PFSK-1 (cell line): Measurements from ENCODE around the gene RHEB.

Experiments used
- POLR2AphosphoS5 ChIP-seq: IDR thresholded peaks from 2 replicates; pipeline ENCODE4 v1.6.1; 2012; ENCODE audit warnings: low read depth, mild to moderate bottlenecking, control low read depth, low read length, moderate library complexity
- SIN3A ChIP-seq: IDR thresholded peaks from 2 replicates; pipeline ENCODE4 v1.6.1; 2012; ENCODE audit warnings: mild to moderate bottlenecking, low read length, moderate library complexity, borderline replicate concordance; ENCODE audit not compliant: insufficient read depth
- TF ChIP-seq, protein P1 (sequence below), 2 experiments: IDR thresholded peaks; 2 replicates each; pipeline versions ENCODE4 v1.6.1 to v1.8.0; 2011 to 2012; ENCODE audit warnings: low read depth in 2 of 2, low read length in 2 of 2, control low read depth in 1 of 2, inconsistent platforms in 1 of 2, mild to moderate bottlenecking in 1 of 2, moderate library complexity in 1 of 2; ENCODE audit not compliant: insufficient read depth in 1 of 2

DNA sequence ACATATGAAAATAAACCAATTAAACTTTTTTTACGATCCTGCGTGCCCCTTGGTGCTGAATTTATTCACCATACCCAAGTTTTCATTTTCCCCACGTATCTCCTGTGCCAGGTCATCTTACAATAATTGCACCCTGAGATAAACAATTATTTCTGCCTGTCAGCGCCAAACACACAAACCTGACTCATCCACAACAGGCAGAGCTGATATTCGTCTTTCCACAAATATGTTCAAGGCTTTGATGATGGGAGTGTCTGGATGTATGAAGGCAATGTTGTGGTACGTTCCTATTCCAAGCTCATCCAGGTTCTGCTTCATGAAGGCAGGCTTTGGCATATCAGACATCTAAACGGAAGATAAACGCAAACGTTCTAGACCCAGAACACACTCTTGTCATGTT, 45.8 kb upstream of the RHEB start:
- TF ChIP-seq SIN3A, result no peak
- TF ChIP-seq POLR2AphosphoS5, result no peak
- TF ChIP-seq, protein P1, sequence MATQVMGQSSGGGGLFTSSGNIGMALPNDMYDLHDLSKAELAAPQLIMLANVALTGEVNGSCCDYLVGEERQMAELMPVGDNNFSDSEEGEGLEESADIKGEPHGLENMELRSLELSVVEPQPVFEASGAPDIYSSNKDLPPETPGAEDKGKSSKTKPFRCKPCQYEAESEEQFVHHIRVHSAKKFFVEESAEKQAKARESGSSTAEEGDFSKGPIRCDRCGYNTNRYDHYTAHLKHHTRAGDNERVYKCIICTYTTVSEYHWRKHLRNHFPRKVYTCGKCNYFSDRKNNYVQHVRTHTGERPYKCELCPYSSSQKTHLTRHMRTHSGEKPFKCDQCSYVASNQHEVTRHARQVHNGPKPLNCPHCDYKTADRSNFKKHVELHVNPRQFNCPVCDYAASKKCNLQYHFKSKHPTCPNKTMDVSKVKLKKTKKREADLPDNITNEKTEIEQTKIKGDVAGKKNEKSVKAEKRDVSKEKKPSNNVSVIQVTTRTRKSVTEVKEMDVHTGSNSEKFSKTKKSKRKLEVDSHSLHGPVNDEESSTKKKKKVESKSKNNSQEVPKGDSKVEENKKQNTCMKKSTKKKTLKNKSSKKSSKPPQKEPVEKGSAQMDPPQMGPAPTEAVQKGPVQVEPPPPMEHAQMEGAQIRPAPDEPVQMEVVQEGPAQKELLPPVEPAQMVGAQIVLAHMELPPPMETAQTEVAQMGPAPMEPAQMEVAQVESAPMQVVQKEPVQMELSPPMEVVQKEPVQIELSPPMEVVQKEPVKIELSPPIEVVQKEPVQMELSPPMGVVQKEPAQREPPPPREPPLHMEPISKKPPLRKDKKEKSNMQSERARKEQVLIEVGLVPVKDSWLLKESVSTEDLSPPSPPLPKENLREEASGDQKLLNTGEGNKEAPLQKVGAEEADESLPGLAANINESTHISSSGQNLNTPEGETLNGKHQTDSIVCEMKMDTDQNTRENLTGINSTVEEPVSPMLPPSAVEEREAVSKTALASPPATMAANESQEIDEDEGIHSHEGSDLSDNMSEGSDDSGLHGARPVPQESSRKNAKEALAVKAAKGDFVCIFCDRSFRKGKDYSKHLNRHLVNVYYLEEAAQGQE (IDR thresholded peaks at IDR 0.05; ENCODE audit: insufficient read depth in 1 of 2, low read depth in 2 of 2, low read length in 2 of 2), result no peak
